Measurements from ENCODE around the gene IMMP1L.

DNA sequence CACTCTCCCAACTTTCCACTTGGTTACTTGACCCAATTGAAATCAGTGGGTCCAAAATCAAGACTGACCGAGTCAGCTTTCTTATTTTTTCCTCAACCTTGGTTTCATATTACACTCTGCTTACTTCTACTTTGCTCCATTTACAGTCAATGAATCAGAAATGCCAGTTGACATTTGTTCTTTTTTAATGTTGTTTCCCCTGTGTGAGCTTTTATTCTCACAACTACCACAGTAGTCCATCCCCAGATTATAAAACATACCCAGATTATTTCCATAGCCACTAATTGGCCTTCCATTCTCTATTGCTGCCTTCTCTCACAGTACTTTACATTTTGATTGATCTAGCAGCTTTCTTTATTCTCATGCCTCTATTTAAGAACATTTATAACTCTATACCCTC, 89.8 kb downstream of the IMMP1L start:
- no peak for TF ChIP-seq CTCF (IDR thresholded peaks at IDR 0.05)
- TF ChIP-seq TCF7L2 (IDR thresholded peaks at IDR 0.05; ENCODE audit: low read depth, low read length): no peak
- TF ChIP-seq POLR2AphosphoS5 (IDR thresholded peaks at IDR 0.05; ENCODE audit: low read depth, low read length): no peak
- TF ChIP-seq, protein P1, sequence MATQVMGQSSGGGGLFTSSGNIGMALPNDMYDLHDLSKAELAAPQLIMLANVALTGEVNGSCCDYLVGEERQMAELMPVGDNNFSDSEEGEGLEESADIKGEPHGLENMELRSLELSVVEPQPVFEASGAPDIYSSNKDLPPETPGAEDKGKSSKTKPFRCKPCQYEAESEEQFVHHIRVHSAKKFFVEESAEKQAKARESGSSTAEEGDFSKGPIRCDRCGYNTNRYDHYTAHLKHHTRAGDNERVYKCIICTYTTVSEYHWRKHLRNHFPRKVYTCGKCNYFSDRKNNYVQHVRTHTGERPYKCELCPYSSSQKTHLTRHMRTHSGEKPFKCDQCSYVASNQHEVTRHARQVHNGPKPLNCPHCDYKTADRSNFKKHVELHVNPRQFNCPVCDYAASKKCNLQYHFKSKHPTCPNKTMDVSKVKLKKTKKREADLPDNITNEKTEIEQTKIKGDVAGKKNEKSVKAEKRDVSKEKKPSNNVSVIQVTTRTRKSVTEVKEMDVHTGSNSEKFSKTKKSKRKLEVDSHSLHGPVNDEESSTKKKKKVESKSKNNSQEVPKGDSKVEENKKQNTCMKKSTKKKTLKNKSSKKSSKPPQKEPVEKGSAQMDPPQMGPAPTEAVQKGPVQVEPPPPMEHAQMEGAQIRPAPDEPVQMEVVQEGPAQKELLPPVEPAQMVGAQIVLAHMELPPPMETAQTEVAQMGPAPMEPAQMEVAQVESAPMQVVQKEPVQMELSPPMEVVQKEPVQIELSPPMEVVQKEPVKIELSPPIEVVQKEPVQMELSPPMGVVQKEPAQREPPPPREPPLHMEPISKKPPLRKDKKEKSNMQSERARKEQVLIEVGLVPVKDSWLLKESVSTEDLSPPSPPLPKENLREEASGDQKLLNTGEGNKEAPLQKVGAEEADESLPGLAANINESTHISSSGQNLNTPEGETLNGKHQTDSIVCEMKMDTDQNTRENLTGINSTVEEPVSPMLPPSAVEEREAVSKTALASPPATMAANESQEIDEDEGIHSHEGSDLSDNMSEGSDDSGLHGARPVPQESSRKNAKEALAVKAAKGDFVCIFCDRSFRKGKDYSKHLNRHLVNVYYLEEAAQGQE (IDR thresholded peaks at IDR 0.05; ENCODE audit: insufficient read depth in 1 of 2, low read depth in 2 of 2, low read length in 1 of 2): no peak

Data from Panc1 (cell line).